Measurements from ENCODE around the gene IQGAP1. TPM values are rescaled to one million over a fixed set of nuclear protein-coding genes. Genes with fewer than 3 reads are reported as not detected.

Gene IQGAP1
- polyA plus RNA-seq, 1 donor (not counting 4 experiments of a cell fraction or from before 2014, with no cell fraction given), result 310 TPM

GRCh38 chr15:90478846-90479481 lies 90.9 kb downstream of the IQGAP1 start:
- H3K9me3 ChIP-seq (ENCODE audit: control insufficient read depth, low read depth, low read length), result no peaks in the 10 kb centered on the region
- peak overlapping the region; percentile 46 for H3K4me2 ChIP-seq (ENCODE audit: control insufficient read depth, extremely low read depth, insufficient read depth, low read depth, low read length)
- H2AFZ ChIP-seq (ENCODE audit: control insufficient read depth, low read length), result no peak overlapping the region
- FAIRE-seq (peak; percentile 83), DNase-seq (ENCODE audit: low read depth, low spot score) (no peak)
- peaks cover 21% of the 10 kb centered on the region for H3K4me1 ChIP-seq (ENCODE audit: control insufficient read depth, extremely low read depth, insufficient read depth, low read length)
- dilution Hi-C loops (cut with MboI; ENCODE audit: extremely low pct_ligation_motif_present, low sequenced_read_pairs), result no loop called here
- peak overlapping the region; percentile 31 for H3K27ac ChIP-seq (ENCODE audit: control insufficient read depth, insufficient read depth, low read length)
- H3K36me3 ChIP-seq (ENCODE audit: control insufficient read depth in 2 of 2, extremely low read depth in 1 of 2, insufficient read depth in 2 of 2, low read length in 2 of 2), result peaks cover 32 to 60% of the 10 kb centered on the region in 2 experiments
- H3K9ac ChIP-seq (ENCODE audit: control insufficient read depth, extremely low read depth, insufficient read depth, low read length), result no peak overlapping the region
- peaks cover 5% of the 10 kb centered on the region for H4K20me1 ChIP-seq (ENCODE audit: control insufficient read depth, extremely low read depth, insufficient read depth, low read length)
- H3K9me1 ChIP-seq (ENCODE audit: control insufficient read depth, extremely low read depth, insufficient read depth, low read length), result peaks cover 2% of the 10 kb centered on the region
- H3K27me3 ChIP-seq (ENCODE audit: control insufficient read depth, extremely low read depth, insufficient read depth, low read length), result no peaks in the 10 kb centered on the region
- H3K79me2 ChIP-seq (ENCODE audit: control insufficient read depth, insufficient read depth, low read length), result peaks cover 2% of the 10 kb centered on the region
- no peak for TF ChIP-seq EZH2 (IDR thresholded peaks at IDR 0.05; ENCODE audit: low read length)
- TF ChIP-seq CTCF (optimal IDR thresholded peaks at IDR 0.05 in 1 of 3, IDR thresholded peaks at IDR 0.05 in 1 of 3, conservative IDR thresholded peaks at IDR 0.05 in 1 of 3; ENCODE audit: extremely low read depth in 1 of 3, insufficient read depth in 2 of 3, low read length in 3 of 3), result no peak
- H3K4me3 ChIP-seq (ENCODE audit: control insufficient read depth in 2 of 3, extremely low read depth in 1 of 3, insufficient read depth in 2 of 3, low read depth in 1 of 3, low read length in 3 of 3), result no peak overlapping the region

GRCh38 chr15:90479656-90480055 lies 91.6 kb downstream of the IQGAP1 start:
- DNase-seq (ENCODE audit: low read depth, low spot score) (peak; percentile 49), FAIRE-seq (peak; percentile 59)
- Histone ChIP-seq H4K20me1 (ENCODE audit: control insufficient read depth, extremely low read depth, insufficient read depth, low read length) (peaks cover 5% of the 10 kb centered on the region), H3K79me2 (ENCODE audit: control insufficient read depth, insufficient read depth, low read length) (peaks cover 2% of the 10 kb centered on the region), H3K4me1 (ENCODE audit: control insufficient read depth, extremely low read depth, insufficient read depth, low read length) (peaks cover 21% of the 10 kb centered on the region), H3K4me2 (ENCODE audit: control insufficient read depth, extremely low read depth, insufficient read depth, low read depth, low read length) (peak overlapping the region; percentile 46), H3K4me3 (ENCODE audit: control insufficient read depth in 2 of 3, extremely low read depth in 1 of 3, insufficient read depth in 2 of 3, low read depth in 1 of 3, low read length in 3 of 3) (no peak overlapping the region), H3K9me1 (ENCODE audit: control insufficient read depth, extremely low read depth, insufficient read depth, low read length) (peaks cover 2% of the 10 kb centered on the region), H3K27ac (ENCODE audit: control insufficient read depth, insufficient read depth, low read length) (peak overlapping the region; percentile 31), H3K9me3 (ENCODE audit: control insufficient read depth, low read depth, low read length) (no peaks in the 10 kb centered on the region), H3K36me3 (ENCODE audit: control insufficient read depth in 2 of 2, extremely low read depth in 1 of 2, insufficient read depth in 2 of 2, low read length in 2 of 2) (peaks cover 29 to 54% of the 10 kb centered on the region in 2 experiments), H3K9ac (ENCODE audit: control insufficient read depth, extremely low read depth, insufficient read depth, low read length) (no peak overlapping the region), H3K27me3 (ENCODE audit: control insufficient read depth, extremely low read depth, insufficient read depth, low read length) (no peaks in the 10 kb centered on the region), H2AFZ (ENCODE audit: control insufficient read depth, low read length) (no peak overlapping the region)
- TF ChIP-seq EZH2 (IDR thresholded peaks at IDR 0.05; ENCODE audit: low read length) (no peak), CTCF (optimal IDR thresholded peaks at IDR 0.05 in 1 of 3, IDR thresholded peaks at IDR 0.05 in 1 of 3, conservative IDR thresholded peaks at IDR 0.05 in 1 of 3; ENCODE audit: extremely low read depth in 1 of 3, insufficient read depth in 2 of 3, low read length in 3 of 3) (no peak)
- dilution Hi-C loops (cut with MboI; ENCODE audit: extremely low pct_ligation_motif_present, low sequenced_read_pairs), result no loop called here
